Lung (tissue), 12 donors: ENCODE results near the gene MYOT. TPM values are rescaled to one million over a fixed set of nuclear protein-coding genes. Genes with fewer than 3 reads are reported as not detected.

ENCODE experiments used
- ATAC-seq: fragments of 200-7000 bp; cut with Tn5 transposase; one replicate; pipeline ENCODE4 v1.9.1; 2020; ENCODE audit warnings: moderate number of reproducible peaks; ENCODE audit not compliant: insufficient read depth, low FRiP score
- DNase-seq, 3 donors: peaks; one replicate each; pipeline ENCODE4 v3.0.0-alpha.2; 2013 to 2017
- H3K27ac ChIP-seq, 2 donors: one replicate each; pipeline ENCODE4 v1.5.1; 2013; ENCODE audit warnings: mild to moderate bottlenecking in 2 of 2, moderate library complexity in 2 of 2, control low read depth in 1 of 2, inconsistent platforms in 1 of 2, low read depth in 1 of 2, low read length in 1 of 2
- H3K27me3 ChIP-seq, 3 donors: one replicate each; pipeline ENCODE4 v1.5.1; 2013; ENCODE audit warnings: low read length in 2 of 3; ENCODE audit not compliant: control insufficient read depth in 3 of 3, insufficient read depth in 3 of 3
- H3K36me3 ChIP-seq, 4 donors: one replicate each; pipeline ENCODE4 v1.5.1; 2013; ENCODE audit warnings: low read length in 4 of 4, mild to moderate bottlenecking in 1 of 4, moderate library complexity in 1 of 4; ENCODE audit not compliant: control insufficient read depth in 4 of 4, insufficient read depth in 4 of 4
- H3K4me1 ChIP-seq, 5 donors: one replicate each; pipeline ENCODE4 v1.5.1; 2013; ENCODE audit warnings: low read length in 5 of 5, mild to moderate bottlenecking in 2 of 5, moderate library complexity in 1 of 5; ENCODE audit not compliant: control insufficient read depth in 5 of 5, insufficient read depth in 5 of 5
- H3K4me3 ChIP-seq: one replicate; pipeline ENCODE4 v1.5.1; 2013; ENCODE audit warnings: mild to moderate bottlenecking, control low read depth, moderate library complexity
- H3K9ac ChIP-seq, 2 donors: one replicate each; pipeline ENCODE4 v1.5.1; 2013; ENCODE audit warnings: low read length in 2 of 2, control low read depth in 1 of 2; ENCODE audit not compliant: insufficient read depth in 1 of 2
- H3K9me3 ChIP-seq, 4 donors: one replicate each; pipeline ENCODE4 v1.5.1; 2013; ENCODE audit warnings: low read length in 3 of 4, mild to moderate bottlenecking in 1 of 4, moderate library complexity in 1 of 4; ENCODE audit not compliant: control insufficient read depth in 4 of 4, insufficient read depth in 3 of 4
- CTCF ChIP-seq: IDR thresholded peaks from 2 replicates; pipeline ENCODE4 v1.5.1; 2012; ENCODE audit warnings: mild to moderate bottlenecking; ENCODE audit errors: control extremely low read depth, extremely low read depth
- WGBS, 2 donors: extraction: QIAGEN DNeasy Blood & Tissue Kit; methylation state at CpG; one replicate each; pipeline ENCODE4 v1.1.7; 2013; 5-methylcytosine and 5-hydroxymethylcytosine counted together
- polyA plus RNA-seq, 2 donors: library from polyadenylated mRNA; stranded (reverse); fragments of 200-250 nt; gene quantifications; one replicate each; pipeline ENCODE4 v1.2.1, GENCODE V29; 2013
- total RNA-seq, 2 donors: library from RNA; depleted of rRNA in 1 of 2; stranded (reverse); fragments of >200 nt in 1 of 2; gene quantifications; one replicate each; pipeline ENCODE4 v1.2.1, GENCODE V29; 2014 to 2021
- donor health status: control.
- donor health status: control.
- donor health status: Bipolar disorder and iron deficiency.
- donor health status: healthy.
- donor health status: DM: yes; HTN: yes; CAD: no.

Gene MYOT
- total and polyA plus RNA-seq, 4 donors: 0.44 to 0.61 (median 0.48) TPM; not detected in 1

- Histone ChIP-seq H3K36me3 (no peaks in the 10 kb centered on the region), H3K4me3 (no peak overlapping the region), H3K9me3 (no peaks in the 10 kb centered on the region), H3K27me3 (no peaks in the 10 kb centered on the region), H3K27ac (no peak overlapping the region), H3K4me1 (peaks cover 0 to 4% (median 0%) of the 10 kb centered on the region in 5 donors), H3K9ac (no peak overlapping the region)
- no peak for DNase-seq
- ATAC-seq: no peak
- no peak for TF ChIP-seq CTCF
- WGBS, 2 donors: 100% methylated on average over 1 of the region's 1 CpG
Observed at GRCh38 chr5:137902408-137903133, 34.9 kb downstream of the MYOT start.

GRCh38 chr5:137914758-137915157 is 47.1 kb downstream of the MYOT start:
- H3K27ac ChIP-seq: no peak overlapping the region
- 88 to 92% methylated on average over 2 of the region's 2 CpGs for WGBS, 2 donors
- no peaks in the 10 kb centered on the region for H3K27me3 ChIP-seq
- ATAC-seq (no peak), DNase-seq (no peak)
- H3K4me1 ChIP-seq: no peaks in the 10 kb centered on the region
- peaks cover 0 to 3% (median under 1%) of the 10 kb centered on the region in 4 donors for H3K9me3 ChIP-seq
- TF ChIP-seq CTCF: no peak
- no peaks in the 10 kb centered on the region for H3K36me3 ChIP-seq
- no peak overlapping the region for H3K4me3 ChIP-seq
- H3K9ac ChIP-seq: no peak overlapping the region

DNA sequence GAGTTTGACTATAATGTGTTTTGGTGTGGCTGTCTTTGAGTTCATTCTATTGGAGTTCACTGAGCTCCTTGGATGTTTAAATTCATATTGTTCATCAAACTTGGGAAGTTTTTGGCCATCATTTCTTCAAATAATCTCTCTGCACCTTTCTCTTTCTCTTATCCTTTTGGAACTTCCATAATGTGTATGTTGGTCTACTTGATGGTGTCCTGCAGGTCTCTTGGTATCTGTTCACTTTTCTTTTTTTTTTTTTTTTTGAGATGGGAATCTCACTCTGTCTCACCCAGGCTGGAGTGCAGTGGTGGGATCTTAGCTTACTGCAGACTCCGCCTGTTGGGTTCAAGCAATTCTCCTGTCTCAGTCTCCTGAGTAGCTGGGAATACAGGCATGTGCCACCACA is 49.3 kb downstream of the MYOT start:
- H3K9me3 ChIP-seq: peaks cover 0 to 3% (median under 1%) of the 10 kb centered on the region in 4 donors
- H3K4me1 ChIP-seq: no peaks in the 10 kb centered on the region
- ATAC-seq (no peak), DNase-seq (no peak)
- H3K36me3 ChIP-seq: no peaks in the 10 kb centered on the region
- H3K27me3 ChIP-seq: no peaks in the 10 kb centered on the region
- no peak overlapping the region for H3K4me3 ChIP-seq
- WGBS, 2 donors: 98 to 100% methylated on average over 1 of the region's 1 CpG
- no peak for TF ChIP-seq CTCF
- H3K27ac ChIP-seq: no peak overlapping the region
- H3K9ac ChIP-seq: no peak overlapping the region
